IPS-20b (cell line): ENCODE results near the gene NSMF.

Experiments
- H3K27ac ChIP-seq: one replicate; pipeline ENCODE4 v1.5.1; 2013; ENCODE audit warnings: low read length
- H3K27me3 ChIP-seq: 2 replicates; pipeline ENCODE4 v1.6.1; 2013; ENCODE audit warnings: mild to moderate bottlenecking, low read length, inconsistent platforms; ENCODE audit not compliant: insufficient read depth
- H3K36me3 ChIP-seq: 2 replicates; pipeline ENCODE4 v1.6.1; 2013; ENCODE audit warnings: low read depth, mild to moderate bottlenecking, inconsistent platforms, low read length, moderate library complexity; ENCODE audit not compliant: insufficient read depth
- H3K4me1 ChIP-seq: 2 replicates; pipeline ENCODE4 v1.6.1; 2013; ENCODE audit warnings: mild to moderate bottlenecking, control low read depth, inconsistent platforms, low read length, moderate library complexity; ENCODE audit not compliant: insufficient read depth
- H3K4me3 ChIP-seq: 2 replicates; pipeline ENCODE4 v1.5.1; 2013; ENCODE audit warnings: mild to moderate bottlenecking, low read length, inconsistent platforms
- H3K9ac ChIP-seq: 2 replicates; pipeline ENCODE4 v1.6.1; 2013; ENCODE audit warnings: low read depth, mild to moderate bottlenecking, inconsistent platforms, low read length, moderate library complexity
- H3K9me3 ChIP-seq: 2 replicates; pipeline ENCODE4 v1.6.1; 2013; ENCODE audit warnings: mild to moderate bottlenecking, low read depth, low read length, inconsistent platforms; ENCODE audit not compliant: insufficient read depth

The NSMF gene

GRCh38 chr9:137465720-137466388 is 6.7 kb upstream of the NSMF start:
- H3K4me1 ChIP-seq = no peaks in the 10 kb centered on the region
- H3K9me3 ChIP-seq = no peaks in the 10 kb centered on the region
- no peak overlapping the region for H3K4me3 ChIP-seq
- no peaks in the 10 kb centered on the region for H3K36me3 ChIP-seq
- no peak overlapping the region for H3K9ac ChIP-seq
- no peak overlapping the region for H3K27ac ChIP-seq
- H3K27me3 ChIP-seq = peaks cover 20% of the 10 kb centered on the region

GRCh38 chr9:137465000-137465719 is 6.0 kb upstream of the NSMF start:
- no peak overlapping the region for H3K9ac ChIP-seq
- no peaks in the 10 kb centered on the region for H3K9me3 ChIP-seq
- peaks cover 27% of the 10 kb centered on the region for H3K27me3 ChIP-seq
- H3K36me3 ChIP-seq = no peaks in the 10 kb centered on the region
- no peak overlapping the region for H3K27ac ChIP-seq
- no peak overlapping the region for H3K4me3 ChIP-seq
- no peaks in the 10 kb centered on the region for H3K4me1 ChIP-seq

DNA sequence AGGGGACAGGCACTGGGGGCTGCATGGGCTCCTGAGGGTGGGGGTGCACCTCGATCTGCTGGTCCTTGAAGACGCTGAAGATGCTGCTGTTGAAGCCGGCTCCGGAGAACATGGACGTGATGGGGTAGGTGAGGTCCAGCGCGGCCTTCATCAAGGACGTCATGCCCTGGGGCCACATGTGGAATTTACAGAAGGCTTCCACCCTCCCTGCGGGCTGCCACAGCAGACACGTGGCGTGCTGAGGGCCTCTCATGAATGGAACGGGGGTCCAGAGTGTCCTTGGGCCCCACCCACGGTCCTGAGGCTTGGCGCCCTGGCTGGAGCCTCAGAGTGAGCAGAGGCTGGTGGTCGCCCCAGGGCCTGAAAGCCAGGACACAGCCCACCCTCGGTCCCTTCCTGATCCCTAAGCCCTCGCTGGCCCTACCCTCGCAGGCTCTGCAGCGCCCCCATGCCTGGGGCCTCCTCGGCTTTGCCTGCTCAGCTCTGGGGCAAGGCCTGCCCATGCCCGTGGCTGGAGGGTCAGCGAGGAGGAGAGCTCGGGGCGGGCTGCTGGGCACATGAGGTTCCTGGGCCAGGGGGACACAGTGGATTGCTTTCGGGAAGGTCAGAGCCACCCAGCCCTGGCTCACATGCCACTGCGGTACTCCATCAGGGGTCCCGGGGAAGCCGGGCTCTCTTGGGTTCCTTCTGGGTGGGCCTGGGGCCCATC is 5.3 kb upstream of the NSMF start:
- no peaks in the 10 kb centered on the region for H3K36me3 ChIP-seq
- no peaks in the 10 kb centered on the region for H3K9me3 ChIP-seq
- H3K4me3 ChIP-seq = no peak overlapping the region
- no peak overlapping the region for H3K27ac ChIP-seq
- no peak overlapping the region for H3K9ac ChIP-seq
- H3K27me3 ChIP-seq = peaks cover 28% of the 10 kb centered on the region
- no peaks in the 10 kb centered on the region for H3K4me1 ChIP-seq

DNA sequence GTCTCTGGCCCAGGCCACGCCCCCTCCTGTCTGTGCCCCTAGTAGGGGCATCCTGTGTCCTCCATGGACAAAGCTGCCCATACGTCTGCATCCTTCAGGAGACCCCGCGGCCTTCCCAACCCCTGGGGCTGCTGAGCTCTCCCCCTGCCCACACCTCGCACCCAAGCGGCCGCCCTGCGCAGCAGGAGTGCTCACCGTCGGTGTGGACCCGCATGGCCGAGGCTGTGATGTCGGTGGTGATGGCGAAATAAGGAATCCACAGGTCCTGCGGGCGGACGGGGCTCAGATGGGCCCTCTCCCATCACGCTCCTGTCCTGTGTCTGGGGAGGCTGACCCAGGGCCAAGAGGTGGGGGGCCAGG is 4.8 kb upstream of the NSMF start:
- Histone ChIP-seq H3K36me3 (no peaks in the 10 kb centered on the region), H3K4me1 (no peaks in the 10 kb centered on the region), H3K27me3 (peaks cover 28% of the 10 kb centered on the region), H3K9me3 (no peaks in the 10 kb centered on the region), H3K9ac (no peak overlapping the region), H3K4me3 (no peak overlapping the region), H3K27ac (no peak overlapping the region)

GRCh38 chr9:137462986-137463930 is 4.1 kb upstream of the NSMF start:
- Histone ChIP-seq H3K9ac (no peak overlapping the region), H3K9me3 (no peaks in the 10 kb centered on the region), H3K27ac (no peak overlapping the region), H3K36me3 (no peaks in the 10 kb centered on the region), H3K27me3 (peaks cover 28% of the 10 kb centered on the region), H3K4me1 (no peaks in the 10 kb centered on the region; the same call in 1 of the 2 replicates), H3K4me3 (no peak overlapping the region)

DNA sequence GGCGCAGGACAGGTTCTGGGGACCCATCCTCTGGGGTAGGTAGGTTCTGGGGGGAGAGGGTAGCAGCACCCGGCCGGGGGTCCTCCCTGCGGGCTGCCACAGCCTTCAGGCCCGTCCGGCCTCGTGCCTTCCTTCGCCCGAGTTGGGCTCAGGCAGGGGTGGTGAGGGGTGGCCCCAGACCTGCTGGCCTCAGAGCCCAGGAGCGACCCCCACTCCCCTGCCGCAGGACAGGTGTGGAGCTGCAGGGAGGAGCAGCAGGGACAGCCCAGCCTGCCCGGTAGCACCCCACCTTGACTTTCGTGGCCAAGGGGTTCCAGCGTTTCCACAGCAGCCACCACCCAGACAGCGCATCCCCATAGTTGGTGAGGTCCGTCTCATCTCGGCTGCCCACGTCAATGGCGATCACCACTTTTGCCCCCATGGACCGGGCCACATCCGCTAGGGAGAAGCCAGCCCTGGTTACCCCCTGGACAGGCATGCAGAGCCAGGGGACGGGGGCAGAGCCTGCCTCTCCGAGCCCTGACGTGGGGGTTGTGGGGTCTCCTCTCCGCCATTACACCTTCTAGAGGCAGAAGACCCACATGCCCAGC is 3.4 kb upstream of the NSMF start:
- H3K36me3 ChIP-seq = no peaks in the 10 kb centered on the region
- H3K4me3 ChIP-seq = no peak overlapping the region
- H3K4me1 ChIP-seq = peaks cover 3% of the 10 kb centered on the region; the same call in 1 of the 2 replicates
- H3K27me3 ChIP-seq = peaks cover 28% of the 10 kb centered on the region
- no peaks in the 10 kb centered on the region for H3K9me3 ChIP-seq
- H3K9ac ChIP-seq = no peak overlapping the region
- no peak overlapping the region for H3K27ac ChIP-seq

- Histone ChIP-seq H3K4me3 (peak overlapping the region; percentile 23; the same call in 1 of the 2 replicates), H3K4me1 (peaks cover 3% of the 10 kb centered on the region; the same call in 1 of the 2 replicates)
Observed at GRCh38 chr9:137461663-137462395, 2.7 kb upstream of the NSMF start.

DNA sequence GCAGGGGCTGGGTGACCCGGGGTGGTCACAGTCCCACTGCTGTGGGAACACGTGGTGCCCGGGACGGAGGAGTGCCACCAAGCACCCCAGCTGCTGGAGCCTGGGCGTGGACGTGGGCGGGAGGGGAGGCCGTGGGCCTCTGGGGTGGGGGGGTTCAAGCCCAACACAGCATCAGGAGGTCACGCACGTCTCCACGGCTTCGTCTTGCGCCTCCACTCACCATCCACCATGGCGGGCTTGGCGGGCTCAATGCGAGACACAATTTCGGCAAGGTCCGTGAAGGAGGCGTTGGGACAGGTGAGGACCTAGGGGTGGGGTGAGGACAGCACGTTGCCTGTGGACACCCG is 2.2 kb upstream of the NSMF start:
- Histone ChIP-seq H3K4me3 (no peak overlapping the region), H3K27me3 (peaks cover 28% of the 10 kb centered on the region), H3K9me3 (no peaks in the 10 kb centered on the region), H3K27ac (no peak overlapping the region), H3K4me1 (peaks cover 3% of the 10 kb centered on the region; the same call in 1 of the 2 replicates), H3K36me3 (0 out of 2 replicates have a peak, but pooled peaks cover 9% of the 10 kb centered on the region), H3K9ac (no peak overlapping the region)

More at GRCh38 chr9:137461663-137462395, 2.7 kb upstream of the NSMF start:
- no peaks in the 10 kb centered on the region for H3K9me3 ChIP-seq
- peaks cover 28% of the 10 kb centered on the region for H3K27me3 ChIP-seq
- H3K36me3 ChIP-seq = 0 out of 2 replicates have a peak, but pooled peaks cover 4% of the 10 kb centered on the region
- no peak overlapping the region for H3K9ac ChIP-seq
- H3K27ac ChIP-seq = no peak overlapping the region

GRCh38 chr9:137460363-137461315 is 1.5 kb upstream of the NSMF start:
- no peak overlapping the region for H3K27ac ChIP-seq

More at GRCh38 chr9:137460363-137461315, 1.5 kb upstream of the NSMF start:
- Histone ChIP-seq H3K4me3 (no peak overlapping the region), H3K9me3 (no peaks in the 10 kb centered on the region), H3K4me1 (peaks cover 3% of the 10 kb centered on the region; the same call in 1 of the 2 replicates), H3K36me3 (0 out of 2 replicates have a peak, but pooled peaks cover 9% of the 10 kb centered on the region), H3K9ac (no peak overlapping the region), H3K27me3 (peaks cover 28% of the 10 kb centered on the region)
